Measurements from ENCODE around the gene UNK. TPM values are rescaled to one million over a fixed set of nuclear protein-coding genes. Genes with fewer than 3 reads are reported as not detected.

UNK gene
- total RNA-seq, 2 experiments from 2014 or later, result 32.8 to 33.1 TPM

GRCh38 chr17:75749545-75750389, 34.8 kb upstream of the UNK start:
- peaks cover 6% of the 10 kb centered on the region for H3K27me3 Mint-ChIP-seq
- DNase-seq, result peak; percentile 89
- peak; percentile 73 for ATAC-seq
- no peaks in the 10 kb centered on the region for H3K36me3 Mint-ChIP-seq
- H3K4me3 Mint-ChIP-seq, result no peak overlapping the region
- H3K4me1 Mint-ChIP-seq, result peaks cover 18% of the 10 kb centered on the region
- H3K27ac Mint-ChIP-seq, result no peak overlapping the region
- H3K9me3 Mint-ChIP-seq (ENCODE audit: low read depth), result no peaks in the 10 kb centered on the region
- CTCF ChIA-PET, result interaction anchor here (0.6 to 12.8 kb wide), 52 partner anchors 9 to 338 kb away, joined by 3 to 428 read pairs (median 4); partner anchors contain the start of genes GALK1, ITGB4, LLGL2 and RECQL5

GRCh38 chr17:75750661-75751423, 33.8 kb upstream of the UNK start:
- CTCF ChIA-PET, result interaction anchor here (1.0 to 12.8 kb wide), 30 partner anchors 12 to 339 kb away, joined by 3 to 428 read pairs (median 5); partner anchors contain the start of genes GALK1, ITGB4, SMIM5 and UNK
- Mint-ChIP-seq H3K4me3 (no peak overlapping the region), H3K27ac (no peak overlapping the region), H3K4me1 (peaks cover 20% of the 10 kb centered on the region), H3K36me3 (no peaks in the 10 kb centered on the region), H3K27me3 (peaks cover 6% of the 10 kb centered on the region), H3K9me3 (ENCODE audit: low read depth) (no peaks in the 10 kb centered on the region)
- ATAC-seq, result no peak
- no peak for DNase-seq

- H3K4me3 Mint-ChIP-seq, result no peak overlapping the region
- ATAC-seq (no peak), DNase-seq (no peak)
- H3K36me3 Mint-ChIP-seq, result no peaks in the 10 kb centered on the region
- H3K9me3 Mint-ChIP-seq (ENCODE audit: low read depth), result no peaks in the 10 kb centered on the region
- H3K27me3 Mint-ChIP-seq, result peaks cover 6% of the 10 kb centered on the region
- H3K27ac Mint-ChIP-seq, result no peak overlapping the region
- peaks cover 20% of the 10 kb centered on the region for H3K4me1 Mint-ChIP-seq
- CTCF ChIA-PET, result interaction anchor here (1.1 to 12.8 kb wide), 16 partner anchors 11 to 225 kb away, joined by 3 to 428 read pairs (median 22); partner anchors contain the start of genes GALK1 and SMIM5
Observed at GRCh38 chr17:75751676-75752404, 32.8 kb upstream of the UNK start.

GRCh38 chr17:75752405-75752709, 32.2 kb upstream of the UNK start:
- Mint-ChIP-seq H3K27me3 (peaks cover 6% of the 10 kb centered on the region), H3K4me1 (peaks cover 20% of the 10 kb centered on the region), H3K27ac (no peak overlapping the region), H3K36me3 (no peaks in the 10 kb centered on the region), H3K4me3 (no peak overlapping the region), H3K9me3 (ENCODE audit: low read depth) (no peaks in the 10 kb centered on the region)
- CTCF ChIA-PET, result interaction anchor here (1.2 to 12.8 kb wide), 14 partner anchors 10 to 226 kb away, joined by 3 to 428 read pairs (median 12); partner anchors contain the start of genes GALK1 and SMIM5
- DNase-seq (no peak), ATAC-seq (no peak)

- peak overlapping the region; percentile 53 for H3K4me3 Mint-ChIP-seq
- DNase-seq (no peak), ATAC-seq (no peak)
- CTCF ChIA-PET, result interaction anchor here (0.5 to 12.8 kb wide), 80 partner anchors 8 to 554 kb away, joined by 3 to 428 read pairs (median 5); partner anchors contain the start of genes CDK3, GALK1, ITGB4 and RECQL5
- H3K36me3 Mint-ChIP-seq, result no peaks in the 10 kb centered on the region
- peaks cover 17% of the 10 kb centered on the region for H3K4me1 Mint-ChIP-seq
- peak overlapping the region; percentile 15 for H3K27ac Mint-ChIP-seq
- H3K9me3 Mint-ChIP-seq (ENCODE audit: low read depth), result no peaks in the 10 kb centered on the region
- H3K27me3 Mint-ChIP-seq, result no peaks in the 10 kb centered on the region
Observed at GRCh38 chr17:75752802-75753513, 31.6 kb upstream of the UNK start.

GRCh38 chr17:75753514-75754377, 30.9 kb upstream of the UNK start:
- Mint-ChIP-seq H3K9me3 (ENCODE audit: low read depth) (no peaks in the 10 kb centered on the region), H3K4me3 (peak overlapping the region; percentile 53), H3K4me1 (peaks cover 17% of the 10 kb centered on the region), H3K36me3 (no peaks in the 10 kb centered on the region), H3K27me3 (no peaks in the 10 kb centered on the region), H3K27ac (peak overlapping the region; percentile 15)
- DNase-seq, result peak; percentile 81
- ATAC-seq, result peak; percentile 90
- CTCF ChIA-PET, result interaction anchor here (0.5 to 12.8 kb wide), 83 partner anchors 9 to 555 kb away, joined by 3 to 428 read pairs (median 5); partner anchors contain the start of genes CDK3, GALK1, ITGB4 and RECQL5

GRCh38 chr17:75754378-75755204, 30.0 kb upstream of the UNK start:
- H3K27me3 Mint-ChIP-seq, result no peaks in the 10 kb centered on the region
- H3K27ac Mint-ChIP-seq, result no peak overlapping the region
- CTCF ChIA-PET, result interaction anchor here (0.9 to 12.8 kb wide), 43 partner anchors 9 to 375 kb away, joined by 3 to 428 read pairs (median 10); partner anchors contain the start of genes GALK1, SMIM5, TMEM94 and TRIM47
- no peaks in the 10 kb centered on the region for H3K36me3 Mint-ChIP-seq
- no peak for DNase-seq
- no peak for ATAC-seq
- H3K4me1 Mint-ChIP-seq, result peaks cover 17% of the 10 kb centered on the region
- H3K4me3 Mint-ChIP-seq, result peak overlapping the region; percentile 1
- H3K9me3 Mint-ChIP-seq (ENCODE audit: low read depth), result no peaks in the 10 kb centered on the region

GRCh38 chr17:75755205-75755901, 29.3 kb upstream of the UNK start:
- Mint-ChIP-seq H3K9me3 (ENCODE audit: low read depth) (no peaks in the 10 kb centered on the region), H3K4me1 (peaks cover 13% of the 10 kb centered on the region), H3K27me3 (no peaks in the 10 kb centered on the region), H3K36me3 (no peaks in the 10 kb centered on the region), H3K27ac (no peak overlapping the region), H3K4me3 (no peak overlapping the region)
- CTCF ChIA-PET, result interaction anchor here (2.8 to 12.8 kb wide), 3 partner anchors 72 to 121 kb away, joined by 9 to 428 read pairs (median 55); partner anchors contain the start of gene SMIM5
- no peak for ATAC-seq
- no peak for DNase-seq

- H3K9me3 Mint-ChIP-seq (ENCODE audit: low read depth), result no peaks in the 10 kb centered on the region
- H3K27me3 Mint-ChIP-seq, result no peaks in the 10 kb centered on the region
- peaks cover 13% of the 10 kb centered on the region for H3K4me1 Mint-ChIP-seq
- CTCF ChIA-PET, result interaction anchor here (0.8 to 3.9 kb wide), 2 partner anchors 9 to 122 kb away, joined by 3 to 55 read pairs; partner anchors contain the start of genes GALK1 and SMIM5
- no peak for DNase-seq
- no peaks in the 10 kb centered on the region for H3K36me3 Mint-ChIP-seq
- no peak overlapping the region for H3K4me3 Mint-ChIP-seq
- ATAC-seq, result no peak
- H3K27ac Mint-ChIP-seq, result no peak overlapping the region
Observed at GRCh38 chr17:75755990-75756389, 28.6 kb upstream of the UNK start.

- no peak for ATAC-seq
- H3K27ac Mint-ChIP-seq, result no peak overlapping the region
- H3K4me3 Mint-ChIP-seq, result no peak overlapping the region
- H3K27me3 Mint-ChIP-seq, result no peaks in the 10 kb centered on the region
- H3K36me3 Mint-ChIP-seq, result no peaks in the 10 kb centered on the region
- CTCF ChIA-PET, result interaction anchor here (0.8 kb wide), 1 partner anchor 8 kb away, joined by 3 read pairs; the partner anchor contains the start of gene GALK1
- H3K9me3 Mint-ChIP-seq (ENCODE audit: low read depth), result no peaks in the 10 kb centered on the region
- peaks cover 13% of the 10 kb centered on the region for H3K4me1 Mint-ChIP-seq
- DNase-seq, result no peak
Observed at GRCh38 chr17:75756451-75757085, 28.0 kb upstream of the UNK start.

Data from activated CD8-positive, alpha-beta memory T cell treated with anti-CD3 and anti-CD28 coated beads, Interleukin-2, amount 10 ng/mL, durations not matched to agents 7 days and 5 days (primary cell).